C4-2B (cell line): ENCODE data around the gene RARS1.

Experiments
- H3K27ac ChIP-seq: fragments of 450-650 bp; 2 replicates; pipeline ENCODE4 v1.5.1; 2017
- CTCF ChIP-seq: fragments of 450-650 bp; conservative IDR thresholded peaks from 2 replicates; pipeline ENCODE4 v1.5.1; 2017; ENCODE audit warnings: mild to moderate bottlenecking
- ZFX ChIP-seq: fragments of 450-650 bp; IDR thresholded peaks from 2 replicates; pipeline ENCODE4 v1.6.1; 2017

RARS1 gene

DNA sequence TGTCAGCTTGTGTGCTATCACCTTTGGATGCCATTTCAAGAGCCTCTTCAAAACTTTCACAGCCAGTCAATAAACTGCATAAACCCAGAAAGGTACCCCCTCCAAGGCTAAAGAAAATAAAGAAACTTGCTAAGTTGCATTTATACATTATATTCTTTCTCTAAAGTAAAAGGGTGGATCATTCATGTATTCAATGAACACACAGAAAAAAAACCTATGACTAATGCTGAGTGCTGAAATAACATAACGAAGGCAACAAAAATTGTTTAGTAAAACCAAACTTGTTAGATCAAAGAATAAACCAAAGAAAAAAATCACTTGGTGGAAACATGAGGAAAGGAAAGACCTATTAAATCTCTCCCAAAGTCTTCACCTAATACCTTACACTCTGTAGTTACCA, 77.7 kb downstream of the RARS1 start:
- H3K27ac ChIP-seq: no peak overlapping the region
- TF ChIP-seq ZFX (no peak), CTCF (no peak)

- TF ChIP-seq ZFX (no peak), CTCF (no peak)
- H3K27ac ChIP-seq: no peak overlapping the region
These were observed 82.5 kb downstream of the RARS1 start for GRCh38 chr5:168568738-168569137.
